Psoas muscle (tissue), 8 donors: ENCODE data around the gene CZIB. TPM values are rescaled to one million over a fixed set of nuclear protein-coding genes. Genes with fewer than 3 reads are reported as not detected.

Experiments used
- ATAC-seq, 4 donors: fragments of 200-7000 bp; cut with Tn5 transposase; one replicate each; pipeline ENCODE4 v1.9.1; 2020; ENCODE audit warnings: moderate library complexity in 3 of 4, mild to moderate bottlenecking in 2 of 4
- DNase-seq, 2 donors: peaks; one replicate each; pipeline ENCODE4 v3.0.0-alpha.2; 2020
- H3K27ac ChIP-seq: fragments of 200-600 bp; one replicate; pipeline ENCODE4 v1.8.0; 2022
- H3K27me3 ChIP-seq, 3 donors: fragments of 200-600 bp in 1 of 3; one replicate each; pipeline versions ENCODE4 v1.6.1 to v1.8.0; 2013 to 2022; ENCODE audit warnings: low read length in 2 of 3, mild to moderate bottlenecking in 2 of 3, moderate library complexity in 1 of 3; ENCODE audit not compliant: insufficient read depth in 3 of 3
- H3K36me3 ChIP-seq, 2 donors: fragments of 200-600 bp in 1 of 2; one replicate each; pipeline versions ENCODE4 v1.6.1 to v1.8.0; 2013 to 2022; ENCODE audit warnings: low read depth in 1 of 2, mild to moderate bottlenecking in 1 of 2, moderate library complexity in 1 of 2; ENCODE audit not compliant: insufficient read depth in 1 of 2
- H3K4me1 ChIP-seq: fragments of 200-600 bp; one replicate; pipeline ENCODE4 v1.8.0; 2022
- H3K4me3 ChIP-seq: fragments of 200-600 bp; one replicate; pipeline ENCODE4 v1.8.0; 2022; ENCODE audit warnings: mild to moderate bottlenecking
- H3K9me3 ChIP-seq: fragments of 200-600 bp; one replicate; pipeline ENCODE4 v1.8.0; 2022
- CTCF ChIP-seq: fragments of 200-600 bp; IDR thresholded peaks from one replicate; pipeline ENCODE4 v1.8.0; 2022; ENCODE audit warnings: antibody characterized with exemption
- WGBS, 3 donors: extraction: QIAGEN DNeasy Blood & Tissue Kit; methylation state at CpG; one replicate each; pipeline versions ENCODE4 v1.1.6 to v1.1.7; 2013; 5-methylcytosine and 5-hydroxymethylcytosine counted together
- intact Hi-C, 2 donors: fragments of 100-400 bp; cut with DNase I; formaldehyde crosslinking; loops; one replicate each; pipeline versions ENCODE4 v1.11.0 to v1.14.2; 2022
- polyA plus RNA-seq, 3 donors: library from polyadenylated mRNA; stranded (reverse); fragments of 200-250 nt; gene quantifications; one replicate each; pipeline ENCODE4 v1.2.3, GENCODE V29; 2013
- total RNA-seq, 4 donors: library from RNA; stranded (reverse); fragmentation: NEBNext Ultra II Directional in 2 of 4; extraction: Animal tissue kit (Norgen Biotek cat#: 25700) in 2 of 4; gene quantifications; one replicate each; pipeline versions ENCODE4 v1.2.1 to v1.2.4, GENCODE V29; 2021 to 2023
- donor health status: healthy with polysubstance abuse.
- donor health status: DM: no; HTN: no; CAD: no; lungs with moderate emphysema.
- donor health status: Bipolar disorder and iron deficiency.
- donor health status: healthy.
- donor health status: DM: yes; HTN: yes; CAD: no.
- donor health status: DM: no; HTN: no; CAD: no.
- donor health status: DM: no; HTN: no; CAD: no.
- donor health status: DM: yes; HTN: yes; CAD: no.

The CZIB gene
- total and polyA plus RNA-seq, 7 donors: 47.8 to 70.9 (median 52.7) TPM

DNA sequence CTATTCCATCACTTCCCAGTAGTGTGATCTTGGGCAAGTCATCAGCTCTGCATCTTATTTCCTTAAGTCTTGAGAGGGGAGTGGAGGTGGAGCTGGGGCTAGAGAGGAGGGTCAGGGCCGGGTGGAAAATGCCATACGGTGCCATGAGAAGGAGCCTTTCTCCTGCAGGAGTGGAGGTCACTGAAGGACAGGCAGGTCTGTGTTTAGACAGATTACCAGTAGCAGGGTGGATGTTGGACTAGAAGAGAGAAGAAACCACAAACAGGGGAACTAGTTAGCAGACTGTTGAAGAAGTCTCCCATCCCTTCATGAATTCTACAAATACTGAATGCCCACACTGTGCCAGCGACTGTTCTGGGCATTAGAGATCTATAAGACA, 37.7 kb downstream of the CZIB start:
- no peak for TF ChIP-seq CTCF
- Histone ChIP-seq H3K4me3 (no peak overlapping the region), H3K36me3 (no peaks in the 10 kb centered on the region), H3K4me1 (no peaks in the 10 kb centered on the region), H3K9me3 (no peaks in the 10 kb centered on the region), H3K27me3 (no peaks in the 10 kb centered on the region), H3K27ac (no peak overlapping the region)
- intact Hi-C loops: no loop called here
- DNase-seq: no peak
- ATAC-seq: peak in 2 of 4 donors; percentile 8 to 19
- WGBS, 3 donors: 70 to 76% (median 73%) methylated on average over 3 of the region's 3 CpGs

GRCh38 chr1:53182111-53182593, 38.3 kb downstream of the CZIB start:
- Histone ChIP-seq H3K27me3 (no peaks in the 10 kb centered on the region), H3K4me1 (no peaks in the 10 kb centered on the region), H3K36me3 (no peaks in the 10 kb centered on the region), H3K27ac (no peak overlapping the region), H3K4me3 (no peak overlapping the region), H3K9me3 (no peaks in the 10 kb centered on the region)
- TF ChIP-seq CTCF: peak; percentile 88
- DNase-seq: peak; percentile 85 to 88
- intact Hi-C loops: no loop called here
- peak in 3 of 4 donors; percentile 74 to 88 (median 75) for ATAC-seq
- 18 to 20% (median 19%) methylated on average over 16 of the region's 16 CpGs for WGBS, 3 donors

- 94 to 98% (median 95%) methylated on average over 5 of the region's 5 CpGs for WGBS, 3 donors
Measured at GRCh38 chr1:53180951-53181350, 39.5 kb downstream of the CZIB start.

GRCh38 chr1:53180226-53180625, 40.2 kb downstream of the CZIB start:
- no peaks in the 10 kb centered on the region for H3K4me1 ChIP-seq
- H3K27me3 ChIP-seq: no peaks in the 10 kb centered on the region
- H3K36me3 ChIP-seq: no peaks in the 10 kb centered on the region
- ATAC-seq: no peak
- DNase-seq: no peak
- 75 to 84% (median 82%) methylated on average over 2 of the region's 2 CpGs for WGBS, 3 donors
- intact Hi-C loops: no loop called here
- TF ChIP-seq CTCF: no peak
- no peak overlapping the region for H3K27ac ChIP-seq
- H3K4me3 ChIP-seq: no peak overlapping the region
- no peaks in the 10 kb centered on the region for H3K9me3 ChIP-seq

More at GRCh38 chr1:53180951-53181350, 39.5 kb downstream of the CZIB start:
- no peak for DNase-seq
- TF ChIP-seq CTCF: no peak
- Histone ChIP-seq H3K27me3 (no peaks in the 10 kb centered on the region), H3K27ac (no peak overlapping the region), H3K4me1 (no peaks in the 10 kb centered on the region), H3K4me3 (no peak overlapping the region), H3K9me3 (no peaks in the 10 kb centered on the region), H3K36me3 (no peaks in the 10 kb centered on the region)
- intact Hi-C loops: no loop called here
- no peak for ATAC-seq
